ENCODE results near the gene OR2M5.

Gene OR2M5, protein sequence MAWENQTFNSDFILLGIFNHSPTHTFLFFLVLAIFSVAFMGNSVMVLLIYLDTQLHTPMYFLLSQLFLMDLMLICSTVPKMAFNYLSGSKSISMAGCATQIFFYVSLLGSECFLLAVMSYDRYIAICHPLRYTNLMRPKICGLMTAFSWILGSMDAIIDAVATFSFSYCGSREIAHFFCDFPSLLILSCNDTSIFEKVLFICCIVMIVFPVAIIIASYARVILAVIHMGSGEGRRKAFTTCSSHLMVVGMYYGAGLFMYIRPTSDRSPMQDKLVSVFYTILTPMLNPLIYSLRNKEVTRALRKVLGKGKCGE

GRCh38 chr1:248144513-248145198, at the start of gene OR2M5:
TSS of gene OR2M5 (plus strand) at chr1:248145148. CDS start at chr1:248145148, 0 bp downstream.
- no peak for DNase-seq

DNA sequence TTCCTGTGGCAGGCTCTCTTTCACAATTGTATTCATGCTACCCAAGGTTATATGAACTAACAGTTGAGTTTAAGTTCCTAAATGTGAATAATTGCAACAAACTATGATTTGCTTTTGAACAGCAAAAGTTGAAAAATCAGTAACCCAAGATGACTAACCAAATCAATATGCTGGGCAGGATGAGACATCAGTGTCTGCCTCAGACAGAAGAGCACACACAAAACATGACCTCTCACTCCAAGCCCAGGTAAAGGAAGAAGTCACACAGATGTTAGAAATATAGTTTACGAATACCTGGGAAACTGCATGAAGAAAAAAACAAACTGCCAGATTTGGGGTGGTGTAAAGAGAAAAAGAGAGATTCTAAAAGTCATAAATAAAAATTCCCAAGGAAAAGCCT, 46.4 kb upstream of the OR2M5 start:
- no peak for DNase-seq

- DNase-seq, result no peak
Observed at GRCh38 chr1:248102847-248103246, 42.1 kb upstream of the OR2M5 start.

DNA sequence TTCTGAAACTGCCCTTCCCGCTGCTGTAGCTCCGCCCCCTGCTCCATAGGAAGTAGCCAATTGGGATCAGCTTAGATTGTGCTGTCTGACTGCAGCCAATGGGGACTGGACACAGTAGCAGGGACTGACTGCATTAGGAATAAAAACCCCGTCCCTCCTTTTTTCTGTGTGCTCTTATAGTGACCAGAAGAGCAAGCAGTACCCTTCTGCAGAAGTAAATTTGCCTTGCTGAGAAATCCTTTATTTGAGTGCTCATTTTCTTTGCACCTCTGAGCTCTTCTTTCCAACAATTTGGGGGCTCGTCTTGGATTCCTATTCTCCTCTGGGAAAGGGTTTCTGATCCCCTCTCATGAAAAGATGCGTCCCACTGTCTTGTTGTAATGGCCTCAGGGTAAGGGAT, 33.8 kb upstream of the OR2M5 start:
- DNase-seq, result no peak

GRCh38 chr1:248114890-248115289, 30.1 kb upstream of the OR2M5 start:
- DNase-seq, result no peak

- no peak for DNase-seq
Observed at GRCh38 chr1:248127653-248128052, 17.3 kb upstream of the OR2M5 start.

DNA sequence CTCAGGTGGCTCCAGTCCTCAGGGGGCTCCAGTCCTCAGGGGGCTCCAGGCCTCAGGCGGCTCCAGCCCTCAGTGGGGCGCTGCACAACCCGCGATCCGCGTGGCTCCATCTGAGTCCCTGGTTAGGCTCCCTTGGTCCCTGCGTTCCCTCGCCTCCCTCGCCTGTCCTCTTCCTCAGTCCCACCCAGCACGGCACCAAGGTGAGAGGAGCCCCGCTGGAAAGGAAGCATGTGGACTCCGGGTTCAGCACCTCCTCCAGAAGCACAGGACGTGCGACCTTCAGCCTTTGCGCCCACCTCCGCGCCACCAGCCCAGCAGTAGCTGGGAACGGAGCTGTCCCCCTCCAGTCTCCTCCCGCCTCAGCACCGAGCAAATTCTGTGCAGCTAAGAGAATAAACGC, 8.1 kb upstream of the OR2M5 start:
- no peak for DNase-seq

- no peak for DNase-seq
Observed at GRCh38 chr1:248140846-248141245, 4.1 kb upstream of the OR2M5 start.

GRCh38 chr1:248143311-248143710, 1.6 kb upstream of the OR2M5 start:
- no peak for DNase-seq

DNA sequence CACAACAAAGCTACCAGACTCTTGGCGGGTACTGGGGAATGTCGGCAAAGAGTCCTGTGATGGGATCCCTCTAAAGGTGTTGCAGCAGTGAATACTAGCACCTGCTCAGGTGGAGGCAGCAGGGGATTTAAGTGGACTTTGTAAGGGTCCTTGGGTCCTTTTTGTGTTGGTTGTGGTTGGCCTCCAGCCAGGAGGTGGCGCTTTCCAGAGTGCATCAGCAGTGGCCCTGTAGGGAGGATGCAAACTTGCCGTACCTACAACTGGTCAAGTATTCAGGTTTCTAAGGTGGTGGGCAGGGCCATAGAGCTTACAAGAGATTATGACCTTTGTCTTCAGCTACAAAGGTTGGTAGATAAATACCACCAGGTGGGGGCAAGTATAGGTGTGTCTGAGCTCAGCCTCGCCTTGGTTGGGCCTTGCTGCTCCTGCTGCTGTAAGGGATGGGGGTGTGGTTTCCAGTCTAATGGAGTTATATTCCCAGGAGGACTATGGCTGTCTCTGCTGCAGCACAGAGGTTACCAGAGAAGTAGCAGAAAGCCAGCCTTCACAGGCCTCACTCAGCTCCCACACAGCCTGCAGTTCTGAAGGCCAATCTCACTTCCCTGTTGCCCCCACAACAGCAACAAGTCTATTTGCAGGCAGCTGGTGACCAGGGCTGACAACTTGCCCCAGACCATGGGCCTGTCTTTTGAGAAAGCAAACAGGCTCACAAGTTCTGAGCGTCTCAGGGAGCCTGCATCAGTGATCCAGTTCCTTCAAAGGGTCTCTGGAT, 7.3 kb downstream of the OR2M5 start:
- no peak for DNase-seq

DNA sequence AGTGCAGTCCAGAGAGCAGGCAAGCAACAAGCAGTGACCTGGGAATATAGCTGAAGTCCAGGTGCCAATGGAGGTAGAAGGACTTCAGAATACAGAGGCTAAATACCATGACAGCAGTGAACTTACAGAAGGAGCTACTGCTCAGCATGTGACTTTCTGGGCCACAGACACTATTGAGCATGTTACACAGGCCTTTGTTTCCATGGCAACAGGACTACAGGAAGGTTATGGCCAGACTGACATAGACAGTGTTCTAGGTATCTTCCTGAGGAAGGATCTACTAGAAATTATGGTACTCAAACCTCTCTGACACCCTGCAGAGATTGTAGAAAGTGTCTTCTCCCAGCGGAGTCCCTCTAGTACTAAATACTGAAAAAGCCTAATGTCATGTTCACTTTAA, 11.0 kb downstream of the OR2M5 start:
- no peak for DNase-seq

GRCh38 chr1:248158758-248159157, 13.8 kb downstream of the OR2M5 start:
- DNase-seq, result no peak

GRCh38 chr1:248164031-248164430, 19.1 kb downstream of the OR2M5 start:
- DNase-seq, result no peak

DNA sequence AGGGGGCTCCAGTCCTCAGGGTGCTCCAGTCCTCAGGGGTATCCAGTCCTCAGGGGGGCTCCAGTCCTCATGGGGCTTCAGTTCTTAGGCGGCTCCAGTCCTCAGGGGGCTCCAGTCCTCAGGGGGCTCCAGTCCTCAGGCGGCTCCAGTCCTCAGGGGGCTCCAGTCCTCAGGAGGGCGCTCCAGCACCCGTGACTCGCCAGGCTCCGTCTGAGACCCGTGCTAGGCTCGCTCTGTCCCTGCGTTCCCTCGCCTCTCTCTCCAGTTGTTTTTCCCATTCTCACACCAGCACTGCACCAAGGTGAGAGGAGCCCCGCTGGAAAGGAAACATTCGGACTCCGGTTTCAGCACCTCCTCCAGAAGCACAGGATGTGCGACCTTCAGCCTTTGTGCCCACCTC, 20.2 kb downstream of the OR2M5 start:
- no peak for DNase-seq

- DNase-seq, result no peak
Observed at GRCh38 chr1:248174521-248174920, 29.6 kb downstream of the OR2M5 start, which contains the start of gene OR2M2. TSS of gene OR2M2 (plus strand) at chr1:248174821. CDS start at chr1:248179986, 5,165 bp downstream.

GRCh38 chr1:248183996-248184395, 39.0 kb downstream of the OR2M5 start:
- no peak for DNase-seq

GRCh38 chr1:248187363-248187762, 42.4 kb downstream of the OR2M5 start:
- DNase-seq, result no peak

- no peak for DNase-seq
Observed at GRCh38 chr1:248189026-248189425, 44.1 kb downstream of the OR2M5 start.

DNA sequence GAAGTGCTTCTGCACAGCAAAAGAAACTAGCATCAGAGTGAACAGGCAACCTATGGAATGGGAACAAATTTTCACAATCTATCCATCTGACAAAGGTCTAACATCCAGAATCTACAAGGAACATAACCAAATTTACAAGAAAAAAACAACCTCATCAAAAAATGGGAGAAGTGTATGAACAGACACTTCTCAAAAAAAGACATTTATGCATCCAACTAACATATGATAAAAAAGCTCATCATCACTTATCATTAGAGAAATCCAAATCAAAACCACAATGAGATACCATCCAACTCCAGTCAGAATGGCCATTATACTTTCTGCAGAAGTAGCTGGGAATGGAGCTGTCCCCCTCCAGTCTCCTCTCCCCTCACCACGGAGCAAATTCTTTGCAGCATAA, 49.2 kb downstream of the OR2M5 start:
- DNase-seq, result no peak
